Measurements from ENCODE around the gene CSNK2B. TPM values are rescaled to one million over a fixed set of nuclear protein-coding genes. Genes with fewer than 3 reads are reported as not detected.

CSNK2B gene
- 97.7 and 99.1 TPM in 2 replicates for total RNA-seq

DNA sequence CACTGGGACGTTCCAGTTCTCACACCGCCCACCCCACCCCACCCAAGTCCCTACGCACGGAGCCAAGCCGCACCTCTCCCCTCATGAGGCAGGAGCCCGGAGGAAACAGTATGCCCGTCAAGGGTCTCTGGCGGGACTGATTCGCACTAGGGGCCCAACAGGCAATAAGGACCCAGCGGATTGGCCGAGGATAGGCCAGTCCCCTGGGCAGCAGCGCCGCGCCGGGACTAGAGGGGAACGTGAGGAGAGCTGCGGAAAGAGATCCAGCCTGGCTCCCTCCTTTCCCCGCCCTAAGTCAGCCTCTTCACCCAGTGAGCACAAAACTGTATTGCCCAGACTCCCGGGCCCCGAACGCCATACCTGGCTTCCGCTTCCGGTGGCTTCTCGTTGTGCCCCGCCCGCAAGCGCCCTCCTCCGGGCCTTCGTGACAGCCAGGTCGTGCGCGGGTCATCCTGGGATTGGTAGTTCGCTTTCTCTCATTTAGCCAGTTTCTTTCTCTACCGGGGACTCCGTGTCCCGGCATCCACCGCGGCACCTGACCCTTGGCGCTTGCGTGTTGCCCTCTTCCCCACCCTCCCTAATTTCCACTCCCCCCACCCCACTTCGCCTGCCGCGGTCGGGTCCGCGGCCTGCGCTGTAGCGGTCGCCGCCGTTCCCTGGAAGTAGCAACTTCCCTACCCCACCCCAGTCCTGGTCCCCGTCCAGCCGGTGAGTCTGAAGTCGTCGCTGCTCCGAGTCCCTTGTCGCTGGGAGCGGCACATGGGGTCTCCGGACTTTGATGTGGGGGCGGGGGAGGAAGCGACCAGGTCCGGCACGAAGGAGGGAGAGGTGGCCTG is at the start of gene CSNK2B:
TSS of gene CSNK2B (plus strand) at position 580 of the 836 bp plus-strand sequence. CDS start 752 bp downstream, outside the sequence.

GRCh38 chr6:31620586-31621319 is 45.1 kb upstream of the CSNK2B start, which contains the start of gene PRRC2A:
Gene PRRC2A, plus strand, starts transcription at chr6:31620715. Its CDS starts 2,075 bp downstream, at chr6:31622790.

GRCh38 chr6:31655349-31656237 is 10.3 kb upstream of the CSNK2B start, which contains the start of gene APOM:
Gene APOM, plus strand, starts transcription at chr6:31655894. Its CDS starts 73 bp downstream, at chr6:31655967.

DNA sequence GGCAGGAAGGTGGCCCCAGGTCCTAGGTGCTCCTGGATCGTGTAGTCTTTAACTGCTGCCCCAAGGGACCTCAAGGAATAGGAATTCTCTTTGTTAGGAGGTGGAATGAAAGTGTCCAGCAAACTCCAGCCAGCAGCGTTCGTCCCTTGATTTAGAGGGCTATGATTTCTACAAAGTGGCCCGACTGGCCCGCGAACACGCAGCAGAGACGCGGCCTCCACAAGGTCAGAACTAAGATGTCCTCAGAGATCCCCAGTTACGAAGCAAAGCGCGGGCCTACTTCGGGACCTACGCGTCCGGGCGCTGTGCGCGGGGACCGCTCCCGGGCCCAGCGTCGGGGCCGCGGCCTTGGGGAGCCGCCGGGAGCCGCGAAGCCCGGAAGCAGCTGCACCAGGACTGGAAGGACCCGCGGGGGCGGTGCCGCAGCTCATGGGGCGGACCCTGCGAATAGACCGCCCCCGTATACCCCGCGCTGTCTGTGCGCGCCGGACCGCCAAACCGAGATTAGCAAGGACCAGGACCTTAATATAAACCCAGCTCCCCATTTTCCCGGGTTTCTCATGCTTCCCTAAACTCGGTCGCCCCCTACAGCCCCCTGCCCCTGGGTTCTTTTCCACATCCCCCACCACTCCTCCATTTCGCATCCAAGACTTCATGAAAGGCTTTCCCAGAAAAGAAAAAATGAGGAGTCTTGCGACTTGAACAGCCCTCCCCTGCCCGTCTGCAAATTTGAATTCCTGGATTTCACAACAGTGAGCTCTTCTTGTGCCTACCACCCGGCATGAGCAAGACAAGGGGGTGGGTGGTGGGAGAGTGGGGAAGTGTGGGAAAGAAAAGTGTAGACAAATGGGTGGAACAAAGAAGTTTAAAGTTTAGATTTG is 5.3 kb upstream of the CSNK2B start, which contains the start of gene C6orf47:
TSS of gene C6orf47 (minus strand) at position 398 of the 881 bp plus-strand sequence. CDS start 831 bp downstream, outside the sequence.

GRCh38 chr6:31664790-31665500 is 935 bp upstream of the CSNK2B start, which contains the start of gene GPANK1:
Gene GPANK1, minus strand, starts transcription at chr6:31664997. Its CDS starts 519 bp downstream, at chr6:31664478.

DNA sequence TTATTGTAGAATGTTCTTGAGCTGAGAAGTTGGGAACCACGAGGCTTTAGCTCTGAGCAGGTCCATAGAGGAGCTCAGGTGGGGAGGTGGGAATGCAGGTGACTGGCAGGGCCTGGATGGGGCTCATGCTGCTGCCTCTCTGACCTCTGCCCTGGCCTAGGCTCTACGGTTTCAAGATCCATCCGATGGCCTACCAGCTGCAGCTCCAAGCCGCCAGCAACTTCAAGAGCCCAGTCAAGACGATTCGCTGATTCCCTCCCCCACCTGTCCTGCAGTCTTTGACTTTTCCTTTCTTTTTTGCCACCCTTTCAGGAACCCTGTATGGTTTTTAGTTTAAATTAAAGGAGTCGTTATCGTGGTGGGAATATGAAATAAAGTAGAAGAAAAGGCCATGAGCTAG is 3.8 kb downstream of the CSNK2B start, which contains the start of gene LY6G5B:
TSS of gene LY6G5B (plus strand) at position 301 of the 400 bp plus-strand sequence. CDS start 975 bp downstream, outside the sequence.

GRCh38 chr6:31680226-31681134 is 14.6 kb downstream of the CSNK2B start, which contains the start of gene LY6G5C:
Gene LY6G5C, minus strand, starts transcription at chr6:31681067. Its CDS starts 694 bp downstream, at chr6:31680373.

GRCh38 chr6:31702819-31703716 is 37.2 kb downstream of the CSNK2B start, which contains the start of gene ABHD16A:
Gene ABHD16A, minus strand, starts transcription at chr6:31703324. Its CDS starts 43 bp downstream, at chr6:31703281.

DNA sequence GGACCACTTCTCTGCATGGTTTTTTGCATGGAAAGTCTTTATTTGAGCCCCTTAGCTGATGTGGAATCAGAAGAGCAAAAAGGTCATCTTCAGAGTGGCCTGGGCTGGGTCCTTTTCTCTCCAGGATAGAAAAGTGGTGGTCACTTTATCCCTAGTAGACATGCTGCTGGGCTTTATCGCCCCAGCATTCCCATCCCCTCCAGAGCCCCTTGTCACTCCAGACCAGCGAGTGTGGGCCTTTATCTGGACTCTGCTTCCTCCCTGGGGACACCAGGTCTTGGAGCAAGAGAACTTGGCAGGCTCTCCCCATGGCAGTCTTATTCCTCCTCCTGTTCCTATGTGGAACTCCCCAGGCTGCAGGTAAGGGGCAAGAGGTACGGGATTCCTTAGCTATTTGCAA is 40.7 kb downstream of the CSNK2B start, which contains the start of gene LY6G6F:
TSS of gene LY6G6F (plus strand) at position 268 of the 400 bp plus-strand sequence. CDS start at position 309, 41 bp downstream.

GRCh38 chr6:31715022-31715958 is 49.4 kb downstream of the CSNK2B start, which contains the start of gene LY6G6D:
Gene LY6G6D, plus strand, starts transcription at chr6:31715348. Its CDS starts 8 bp downstream, at chr6:31715356.

Other genes with a start within 250 kb of the CSNK2B start
- gene MICB, start 167.9 kb upstream of the CSNK2B start, total RNA-seq, result 8.2 and 8.4 TPM in 2 replicates
- gene MCCD1, start 137.1 kb upstream of the CSNK2B start, total RNA-seq, result not detected in 2 replicates
- gene DDX39B, start 124.1 kb upstream of the CSNK2B start, total RNA-seq, result 317 and 461 TPM in 2 replicates
- gene ATP6V1G2, start 119.5 kb upstream of the CSNK2B start, total RNA-seq, result 4.8 and 5.0 TPM in 2 replicates
- gene NFKBIL1, start 118.5 kb upstream of the CSNK2B start, total RNA-seq, result 27.3 and 31.5 TPM in 2 replicates
- gene LTA, start 93.8 kb upstream of the CSNK2B start, total RNA-seq, result not detected in 2 replicates
- gene TNF, start 90.5 kb upstream of the CSNK2B start, total RNA-seq, result not detected in 2 replicates
- gene LTB, start 83.7 kb upstream of the CSNK2B start, total RNA-seq, result not detected in 2 replicates
- not detected in 2 replicates for gene LST1, start 79.8 kb upstream of the CSNK2B start, total RNA-seq
- not detected in 2 replicates for gene NCR3, start 73.1 kb upstream of the CSNK2B start, total RNA-seq
- not detected in 2 replicates for gene AIF1, start 50.8 kb upstream of the CSNK2B start, total RNA-seq
- 18.6 and 21.4 TPM in 2 replicates for gene PRRC2A, start 45.4 kb upstream of the CSNK2B start, total RNA-seq
- 64.6 and 88.0 TPM in 2 replicates for gene BAG6, start 13.4 kb upstream of the CSNK2B start, total RNA-seq
- 1.3 and 2.8 TPM in 2 replicates for gene APOM, start 10.2 kb upstream of the CSNK2B start, total RNA-seq
- gene C6orf47, start 5.3 kb upstream of the CSNK2B start, total RNA-seq, result 17.9 and 23.8 TPM in 2 replicates
- 13.4 and 14.3 TPM in 2 replicates for gene GPANK1, start 1.1 kb upstream of the CSNK2B start, total RNA-seq
- gene LY6G5B, start 3.9 kb downstream of the CSNK2B start, total RNA-seq, result 2.1 and 2.6 TPM in 2 replicates
- 0.09 and 0.43 TPM in 2 replicates for gene LY6G5C, start 15.0 kb downstream of the CSNK2B start, total RNA-seq
- 65.4 and 70.2 TPM in 2 replicates for gene ABHD16A, start 37.2 kb downstream of the CSNK2B start, total RNA-seq
- gene LY6G6F, start 40.8 kb downstream of the CSNK2B start, total RNA-seq, result not detected in 2 replicates
- gene LY6G6D, start 49.3 kb downstream of the CSNK2B start, total RNA-seq, result not detected in 2 replicates
- gene LY6G6C, start 55.7 kb downstream of the CSNK2B start, total RNA-seq, result not detected in 2 replicates
- not detected in 2 replicates for gene MPIG6B, start 57.3 kb downstream of the CSNK2B start, total RNA-seq
- gene DDAH2, start 63.2 kb downstream of the CSNK2B start, total RNA-seq, result 74.1 and 102 TPM in 2 replicates
- gene CLIC1, start 70.5 kb downstream of the CSNK2B start, total RNA-seq, result 529 and 547 TPM in 2 replicates
- gene MSH5, start 73.9 kb downstream of the CSNK2B start, total RNA-seq, result 3.2 and 3.3 TPM in 2 replicates
- gene SAPCD1, start 96.6 kb downstream of the CSNK2B start, total RNA-seq, result 0.28 TPM in 2 replicates
- gene VWA7, start 111.2 kb downstream of the CSNK2B start, total RNA-seq, result 0.14 and 0.28 TPM in 2 replicates
- 36.0 and 38.7 TPM in 2 replicates for gene VARS1, start 129.7 kb downstream of the CSNK2B start, total RNA-seq
- 22.3 and 27.3 TPM in 2 replicates for gene LSM2, start 140.9 kb downstream of the CSNK2B start, total RNA-seq
- gene HSPA1L, start 149.2 kb downstream of the CSNK2B start, total RNA-seq, result 1.7 and 1.9 TPM in 2 replicates
- 63.6 and 87.8 TPM in 2 replicates for gene HSPA1A, start 149.5 kb downstream of the CSNK2B start, total RNA-seq
- 113 and 131 TPM in 2 replicates for gene HSPA1B, start 161.7 kb downstream of the CSNK2B start, total RNA-seq
- 88.7 and 119 TPM in 2 replicates for gene NEU1, start 196.7 kb downstream of the CSNK2B start, total RNA-seq
- not detected in 2 replicates for gene SLC44A4, start 212.9 kb downstream of the CSNK2B start, total RNA-seq
- 48.6 and 68.9 TPM in 2 replicates for gene EHMT2, start 231.6 kb downstream of the CSNK2B start, total RNA-seq
- gene ZBTB12, start 236.0 kb downstream of the CSNK2B start, total RNA-seq, result 3.8 and 7.2 TPM in 2 replicates

All from smooth muscle cell of bladder (primary cell).